Thymus (tissue), 11 donors: ENCODE results near the gene PIP5K1A. TPM values are rescaled to one million over a fixed set of nuclear protein-coding genes. Genes with fewer than 3 reads are reported as not detected.

Source experiments
- DNase-seq, 9 donors: peaks; one replicate each; pipeline ENCODE4 v3.0.0-alpha.2; 2013; ENCODE audit warnings: low spot score in 9 of 9, low read depth in 6 of 9, missing footprints in 1 of 9
- H3K27ac ChIP-seq, 2 donors: one replicate each; pipeline ENCODE4 v1.5.1; 2013; ENCODE audit warnings: control low read depth in 1 of 2, low read depth in 1 of 2, low read length in 1 of 2, mild to moderate bottlenecking in 1 of 2, moderate library complexity in 1 of 2
- H3K27me3 ChIP-seq, 2 donors: one replicate each; pipeline ENCODE4 v1.5.1; 2013; ENCODE audit warnings: low read length in 1 of 2; ENCODE audit not compliant: control insufficient read depth in 2 of 2, insufficient read depth in 1 of 2
- H3K36me3 ChIP-seq, 2 donors: one replicate each; pipeline ENCODE4 v1.5.1; 2013; ENCODE audit warnings: low read length in 1 of 2, mild to moderate bottlenecking in 1 of 2, moderate library complexity in 1 of 2; ENCODE audit not compliant: control insufficient read depth in 2 of 2, insufficient read depth in 2 of 2
- H3K4me1 ChIP-seq, 2 donors: one replicate each; pipeline ENCODE4 v1.5.1; 2013; ENCODE audit warnings: low read length in 2 of 2; ENCODE audit not compliant: control insufficient read depth in 2 of 2, insufficient read depth in 2 of 2
- H3K4me3 ChIP-seq, 2 donors: one replicate each; pipeline ENCODE4 v1.5.1; 2013; ENCODE audit warnings: low read length in 2 of 2, control low read depth in 1 of 2, mild to moderate bottlenecking in 1 of 2
- H3K9me3 ChIP-seq, 2 donors: one replicate each; pipeline ENCODE4 v1.5.1; 2013; ENCODE audit warnings: low read length in 1 of 2, mild to moderate bottlenecking in 1 of 2; ENCODE audit not compliant: control insufficient read depth in 2 of 2, insufficient read depth in 1 of 2
- WGBS: extraction: QIAGEN DNeasy Blood & Tissue Kit; methylation state at CpG from one replicate; pipeline ENCODE4 v1.1.7; 2013; 5-methylcytosine and 5-hydroxymethylcytosine counted together
- polyA plus RNA-seq: library from polyadenylated mRNA; stranded (reverse); fragments of 200-250 nt; gene quantifications from one replicate; pipeline ENCODE4 v1.2.3, GENCODE V29; 2013
- total RNA-seq: library from RNA; stranded (reverse); fragments of 120-200 nt; gene quantifications from one replicate; pipeline ENCODE4 v1.2.4, GENCODE V29; 2013
- donor health status: healthy.

The PIP5K1A gene
- total and polyA plus RNA-seq, 2 donors, result 29.8 to 30.7 TPM

GRCh38 chr1:151281969-151282882 lies 83.9 kb downstream of the PIP5K1A start, which contains the start of gene ZNF687:
ZNF687 (plus strand) TSS chr1:151282299; CDS start chr1:151286292, 3,993 bp downstream.
- Histone ChIP-seq H3K4me1 (peaks cover 17 to 31% of the 10 kb centered on the region in 2 donors), H3K27me3 (no peaks in the 10 kb centered on the region), H3K36me3 (peaks cover 16 to 21% of the 10 kb centered on the region in 2 donors), H3K9me3 (peaks cover 0 to 5% of the 10 kb centered on the region in 2 donors), H3K4me3 (peak within 1 kb of the TSS; percentile 57 to 79), H3K27ac (peak within 1 kb of the TSS; percentile 98 to 99)
- under 1% methylated on average over 74 of the region's 74 CpGs for WGBS
- DNase-seq, result peak; percentile 97 to 100 (median 98)

GRCh38 chr1:151282883-151283725 lies 84.8 kb downstream of the PIP5K1A start:
- Histone ChIP-seq H3K36me3 (peaks cover 25 to 30% of the 10 kb centered on the region in 2 donors), H3K27me3 (no peaks in the 10 kb centered on the region), H3K4me3 (peak overlapping the region; percentile 57 to 79), H3K9me3 (peaks cover 0 to 5% of the 10 kb centered on the region in 2 donors), H3K4me1 (peaks cover 17 to 31% of the 10 kb centered on the region in 2 donors), H3K27ac (peak overlapping the region; percentile 72 to 98)
- peak in 7 of 9 donors; percentile 9 to 52 (median 23) for DNase-seq
- 8% methylated on average over 44 of the region's 44 CpGs for WGBS

- Histone ChIP-seq H3K4me3 (no peak overlapping the region), H3K9me3 (peaks cover 0 to 5% of the 10 kb centered on the region in 2 donors), H3K36me3 (peaks cover 35 to 40% of the 10 kb centered on the region in 2 donors), H3K27ac (no peak overlapping the region), H3K27me3 (no peaks in the 10 kb centered on the region), H3K4me1 (peaks cover 17 to 31% of the 10 kb centered on the region in 2 donors)
- WGBS, result 93% methylated on average over 2 of the region's 2 CpGs
- no peak for DNase-seq
Measured at GRCh38 chr1:151284013-151284577, 85.7 kb downstream of the PIP5K1A start.

- 96% methylated on average over 10 of the region's 10 CpGs for WGBS
- H3K9me3 ChIP-seq, result peaks cover 0 to 5% of the 10 kb centered on the region in 2 donors
- no peak overlapping the region for H3K4me3 ChIP-seq
- no peak for DNase-seq
- H3K27me3 ChIP-seq, result no peaks in the 10 kb centered on the region
- no peak overlapping the region for H3K27ac ChIP-seq
- peaks cover 14 to 23% of the 10 kb centered on the region in 2 donors for H3K4me1 ChIP-seq
- H3K36me3 ChIP-seq, result peaks cover 60 to 64% of the 10 kb centered on the region in 2 donors
Measured at GRCh38 chr1:151286619-151287340, 88.4 kb downstream of the PIP5K1A start.

GRCh38 chr1:151287341-151287699 lies 89.0 kb downstream of the PIP5K1A start:
- Histone ChIP-seq H3K27me3 (no peaks in the 10 kb centered on the region), H3K9me3 (peaks cover 0 to 5% of the 10 kb centered on the region in 2 donors), H3K4me3 (no peak overlapping the region), H3K27ac (no peak overlapping the region), H3K4me1 (peaks cover 14 to 23% of the 10 kb centered on the region in 2 donors), H3K36me3 (peaks cover 65 to 69% of the 10 kb centered on the region in 2 donors)
- DNase-seq, result no peak
- 98% methylated on average over 7 of the region's 7 CpGs for WGBS

- H3K4me3 ChIP-seq, result no peak overlapping the region
- 98% methylated on average over 22 of the region's 22 CpGs for WGBS
- peaks cover 0 to 4% of the 10 kb centered on the region in 2 donors for H3K9me3 ChIP-seq
- H3K4me1 ChIP-seq, result peaks cover 13 to 21% of the 10 kb centered on the region in 2 donors
- no peak overlapping the region for H3K27ac ChIP-seq
- H3K36me3 ChIP-seq, result peaks cover 71 to 75% of the 10 kb centered on the region in 2 donors
- DNase-seq, result no peak
- no peaks in the 10 kb centered on the region for H3K27me3 ChIP-seq
Measured at GRCh38 chr1:151287767-151288500, 89.6 kb downstream of the PIP5K1A start.

GRCh38 chr1:151288502-151288901 lies 90.2 kb downstream of the PIP5K1A start:
- H3K4me1 ChIP-seq, result peaks cover 7 to 18% of the 10 kb centered on the region in 2 donors

More at GRCh38 chr1:151288502-151288901, 90.2 kb downstream of the PIP5K1A start:
- Histone ChIP-seq H3K36me3 (peaks cover 77 to 81% of the 10 kb centered on the region in 2 donors), H3K27me3 (no peaks in the 10 kb centered on the region), H3K9me3 (no peaks in the 10 kb centered on the region), H3K4me3 (no peak overlapping the region), H3K27ac (no peak overlapping the region)
- DNase-seq, result no peak
- 97% methylated on average over 14 of the region's 14 CpGs for WGBS
